K562 (cell line): ENCODE data around the gene KRT35.

Experiments
- HNRNPLL ChIP-seq: fragments of 200-400 bp; formaldehyde crosslinking; IDR thresholded peaks from 2 replicates; pipeline ENCODE4 v1.6.1; 2017; ENCODE audit warnings: low read length, low read depth, mild to moderate bottlenecking; ENCODE audit not compliant: poor library complexity, severe bottlenecking
- ZNF239 ChIP-seq: fragments of 250-450 bp; sonication (Bioruptor Pico); IDR thresholded peaks from 2 replicates; pipeline ENCODE4 v1.4.0; 2020; ENCODE audit warnings: mild to moderate bottlenecking
- TF ChIP-seq, protein P1 (sequence below): sonication (generic); formaldehyde crosslinking; IDR thresholded peaks from 2 replicates; pipeline ENCODE4 v1.8.0; 2022; ENCODE audit warnings: mild to moderate bottlenecking, missing genetic modification reagents
- TF ChIP-seq, protein P2 (sequence below): conservative IDR thresholded peaks from 2 replicates; pipeline ENCODE4 v1.6.1; 2011; ENCODE audit warnings: low read depth, mild to moderate bottlenecking, low read length; ENCODE audit not compliant: control insufficient read depth

DNA sequence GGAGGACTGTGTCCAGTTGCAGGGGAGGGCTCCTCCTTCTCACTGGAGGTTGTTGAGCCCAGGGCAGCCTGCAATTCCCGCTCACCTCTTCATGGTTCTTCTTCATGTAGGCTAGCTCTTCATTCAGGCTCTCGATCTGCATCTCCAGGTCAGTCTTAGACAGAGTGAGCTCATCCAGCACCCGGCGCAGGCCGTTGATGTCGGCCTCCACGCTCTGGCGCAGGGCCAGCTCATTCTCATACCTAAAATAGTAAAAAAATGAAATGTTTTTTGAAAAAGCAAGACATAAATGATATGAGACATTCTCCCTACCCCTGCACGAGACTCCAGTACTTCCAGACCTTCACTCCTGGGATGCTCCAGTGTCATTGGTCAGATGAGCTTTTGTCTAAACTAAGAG is 22.3 kb upstream of the KRT35 start:
- TF ChIP-seq, protein P1, sequence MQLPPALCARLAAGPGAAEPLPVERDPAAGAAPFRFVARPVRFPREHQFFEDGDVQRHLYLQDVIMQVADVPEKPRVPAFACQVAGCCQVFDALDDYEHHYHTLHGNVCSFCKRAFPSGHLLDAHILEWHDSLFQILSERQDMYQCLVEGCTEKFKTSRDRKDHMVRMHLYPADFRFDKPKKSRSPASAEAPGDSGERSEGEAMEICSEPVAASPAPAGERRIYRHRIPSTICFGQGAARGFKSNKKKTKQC: no peak
- TF ChIP-seq ZNF239 (CRISPR knock-in tag) (no peak), HNRNPLL (no peak)
- TF ChIP-seq, protein P2, sequence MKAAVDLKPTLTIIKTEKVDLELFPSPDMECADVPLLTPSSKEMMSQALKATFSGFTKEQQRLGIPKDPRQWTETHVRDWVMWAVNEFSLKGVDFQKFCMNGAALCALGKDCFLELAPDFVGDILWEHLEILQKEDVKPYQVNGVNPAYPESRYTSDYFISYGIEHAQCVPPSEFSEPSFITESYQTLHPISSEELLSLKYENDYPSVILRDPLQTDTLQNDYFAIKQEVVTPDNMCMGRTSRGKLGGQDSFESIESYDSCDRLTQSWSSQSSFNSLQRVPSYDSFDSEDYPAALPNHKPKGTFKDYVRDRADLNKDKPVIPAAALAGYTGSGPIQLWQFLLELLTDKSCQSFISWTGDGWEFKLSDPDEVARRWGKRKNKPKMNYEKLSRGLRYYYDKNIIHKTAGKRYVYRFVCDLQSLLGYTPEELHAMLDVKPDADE: no peak
